Smooth muscle cell (in vitro differentiated cells): Measurements from ENCODE around the gene FCAMR. TPM values are rescaled to one million over a fixed set of nuclear protein-coding genes. Genes with fewer than 3 reads are reported as not detected.

ENCODE experiments used
- DNase-seq: peaks from one replicate; lab custom pipeline; 2025; ENCODE audit not compliant: unreplicated experiment; lab: John Stamatoyannopoulos, UW
- H2AFZ ChIP-seq: fragments of 200-600 bp; sonication (generic); 2 replicates; pipeline ENCODE4 v1.6.0; 2016; ENCODE audit warnings: antibody characterized with exemption, low read depth, mild to moderate bottlenecking
- H3F3A ChIP-seq: fragments of 200-600 bp; sonication (generic); 2 replicates; pipeline ENCODE4 v1.6.0; 2017; ENCODE audit warnings: antibody characterized with exemption, low read depth
- H3K27ac ChIP-seq: fragments of 200-600 bp; sonication (generic); 2 replicates; pipeline ENCODE4 v1.5.1; 2016; ENCODE audit warnings: low read depth, mild to moderate bottlenecking
- H3K27me3 ChIP-seq: fragments of 200-600 bp; sonication (generic); 2 replicates; pipeline ENCODE4 v1.6.1; 2016; ENCODE audit warnings: low read depth, mild to moderate bottlenecking
- H3K36me3 ChIP-seq: fragments of 200-600 bp; sonication (generic); 2 replicates; pipeline ENCODE4 v1.5.1; 2016; ENCODE audit warnings: low read depth
- H3K4me1 ChIP-seq: fragments of 200-600 bp; sonication (generic); 2 replicates; pipeline ENCODE4 v1.5.1; 2016; ENCODE audit warnings: low read depth
- H3K4me2 ChIP-seq: fragments of 200-600 bp; sonication (generic); 2 replicates; pipeline ENCODE4 v1.6.0; 2016; ENCODE audit warnings: mild to moderate bottlenecking
- H3K4me3 ChIP-seq: fragments of 200-600 bp; sonication (generic); 2 replicates; pipeline ENCODE4 v1.5.1; 2016; ENCODE audit warnings: mild to moderate bottlenecking
- H3K79me2 ChIP-seq: fragments of 200-600 bp; sonication (generic); 2 replicates; pipeline ENCODE4 v1.6.0; 2016; ENCODE audit warnings: low read depth, mild to moderate bottlenecking
- H3K9ac ChIP-seq: fragments of 200-600 bp; sonication (generic); 2 replicates; pipeline ENCODE4 v1.6.0; 2016; ENCODE audit warnings: low read depth
- H3K9me3 ChIP-seq: fragments of 200-600 bp; sonication (generic); replicated peaks from 2 replicates; pipeline ENCODE4 v1.5.1; 2016; ENCODE audit warnings: low read depth
- H4K20me1 ChIP-seq: fragments of 200-600 bp; sonication (generic); 2 replicates; pipeline ENCODE4 v1.6.0; 2016; ENCODE audit warnings: low read depth
- WGBS: methylation state at CpG from one replicate; pipeline ENCODE4 v1.1.7; 2016; ENCODE audit warnings: low lambda C conversion rate; 5-methylcytosine and 5-hydroxymethylcytosine counted together
- polyA plus RNA-seq: library from polyadenylated mRNA; unstranded; fragments of >200 nt; fragmentation: Nextera tagmentation; extraction: Ambion mirVana; gene quantifications from 2 replicates; pipeline ENCODE4 v1.2.1, GENCODE V29; 2016
- total RNA-seq: library from RNA; depleted of rRNA; stranded (reverse); fragments of >200 nt; gene quantifications from 2 replicates; pipeline ENCODE4 v1.2.3, GENCODE V29; 2014
- TF ChIP-seq, protein P1 (sequence below): fragments of 200-600 bp; sonication (generic); IDR thresholded peaks from 2 replicates; pipeline ENCODE4 v1.5.1; 2017; ENCODE audit warnings: borderline replicate concordance, mild to moderate bottlenecking, antibody characterized with exemption; ENCODE audit not compliant: insufficient read depth, poor library complexity, severe bottlenecking

The FCAMR gene
- total and polyA plus RNA-seq, 2 experiments from 2014 or later, result not detected

DNA sequence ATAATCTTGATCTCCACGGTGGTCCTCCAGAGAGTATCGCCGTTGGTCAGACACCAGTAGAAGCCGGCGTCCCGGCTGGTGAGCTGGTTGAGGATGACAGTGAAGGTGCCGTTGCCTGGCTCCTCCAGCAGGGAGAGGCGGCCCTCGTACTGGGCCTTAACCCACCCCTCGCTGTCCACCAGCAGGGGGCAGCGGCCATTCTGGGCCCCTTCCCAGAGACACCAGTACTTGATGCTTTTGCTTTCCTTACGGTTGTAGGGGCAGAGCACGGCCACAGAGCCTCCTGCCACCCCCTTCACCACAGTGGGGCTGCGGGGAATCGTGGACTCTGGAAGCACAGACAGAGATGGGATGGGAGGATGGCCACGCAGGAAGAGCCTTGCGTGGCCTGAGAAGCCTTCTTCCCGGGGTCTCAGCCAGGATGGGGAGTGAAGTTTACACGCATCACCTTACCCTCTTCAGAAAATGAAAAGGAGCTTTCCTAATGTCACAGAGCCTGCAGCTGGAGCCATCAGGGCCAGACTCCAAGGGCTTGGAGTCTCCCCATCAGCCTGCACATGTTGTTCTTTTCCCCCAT is 34.7 kb downstream of the FCAMR start:
- Histone ChIP-seq H3K27ac (no peak overlapping the region), H3K4me1 (no peaks in the 10 kb centered on the region), H3K27me3 (peaks cover 45% of the 10 kb centered on the region), H3F3A (no peaks in the 10 kb centered on the region), H2AFZ (no peak overlapping the region), H3K4me2 (no peak overlapping the region), H3K36me3 (no peaks in the 10 kb centered on the region), H3K9ac (no peak overlapping the region), H3K4me3 (no peak overlapping the region), H3K79me2 (no peaks in the 10 kb centered on the region), H4K20me1 (no peaks in the 10 kb centered on the region), H3K9me3 (no peaks in the 10 kb centered on the region)
- DNase-seq, result peak; percentile 3
- 52% methylated on average over 19 of the region's 19 CpGs for WGBS
- TF ChIP-seq, protein P1, sequence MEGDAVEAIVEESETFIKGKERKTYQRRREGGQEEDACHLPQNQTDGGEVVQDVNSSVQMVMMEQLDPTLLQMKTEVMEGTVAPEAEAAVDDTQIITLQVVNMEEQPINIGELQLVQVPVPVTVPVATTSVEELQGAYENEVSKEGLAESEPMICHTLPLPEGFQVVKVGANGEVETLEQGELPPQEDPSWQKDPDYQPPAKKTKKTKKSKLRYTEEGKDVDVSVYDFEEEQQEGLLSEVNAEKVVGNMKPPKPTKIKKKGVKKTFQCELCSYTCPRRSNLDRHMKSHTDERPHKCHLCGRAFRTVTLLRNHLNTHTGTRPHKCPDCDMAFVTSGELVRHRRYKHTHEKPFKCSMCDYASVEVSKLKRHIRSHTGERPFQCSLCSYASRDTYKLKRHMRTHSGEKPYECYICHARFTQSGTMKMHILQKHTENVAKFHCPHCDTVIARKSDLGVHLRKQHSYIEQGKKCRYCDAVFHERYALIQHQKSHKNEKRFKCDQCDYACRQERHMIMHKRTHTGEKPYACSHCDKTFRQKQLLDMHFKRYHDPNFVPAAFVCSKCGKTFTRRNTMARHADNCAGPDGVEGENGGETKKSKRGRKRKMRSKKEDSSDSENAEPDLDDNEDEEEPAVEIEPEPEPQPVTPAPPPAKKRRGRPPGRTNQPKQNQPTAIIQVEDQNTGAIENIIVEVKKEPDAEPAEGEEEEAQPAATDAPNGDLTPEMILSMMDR, result peak; percentile 51

DNA sequence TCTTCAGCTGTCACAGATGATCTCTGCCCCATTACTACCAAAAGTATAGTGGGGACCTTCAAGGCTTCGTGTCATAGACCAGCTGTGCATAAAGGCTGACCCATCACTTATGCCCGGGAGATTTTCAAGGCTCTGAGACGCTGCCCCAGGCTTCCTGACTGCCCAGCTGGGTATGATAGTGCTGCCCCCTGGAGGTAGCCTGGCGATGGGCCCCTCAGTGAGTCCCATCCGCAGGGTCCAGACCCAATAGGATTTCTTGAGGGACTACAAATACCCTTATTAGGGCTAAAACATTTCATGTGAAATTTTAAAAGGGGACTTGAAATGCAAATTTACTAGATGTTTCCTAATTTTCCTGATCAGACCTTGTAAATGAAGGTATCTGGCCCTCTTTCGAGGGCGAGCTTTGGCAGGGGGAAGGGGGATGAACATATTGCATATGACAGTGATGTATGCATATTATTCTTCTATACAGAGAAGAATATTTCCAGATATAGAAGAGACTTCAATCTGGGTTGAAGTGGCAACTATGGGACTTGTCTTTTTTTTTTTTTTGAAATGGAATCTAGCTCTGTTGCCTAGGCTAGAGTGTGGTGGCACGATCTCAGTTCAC is 36.8 kb downstream of the FCAMR start:
- DNase-seq, result no peak
- H3K27ac ChIP-seq, result no peak overlapping the region
- no peaks in the 10 kb centered on the region for H3K79me2 ChIP-seq
- 64% methylated on average over 8 of the region's 8 CpGs for WGBS
- no peaks in the 10 kb centered on the region for H3F3A ChIP-seq
- H3K36me3 ChIP-seq, result no peaks in the 10 kb centered on the region
- no peak overlapping the region for H2AFZ ChIP-seq
- H3K4me2 ChIP-seq, result no peak overlapping the region
- H3K4me1 ChIP-seq, result no peaks in the 10 kb centered on the region
- H4K20me1 ChIP-seq, result no peaks in the 10 kb centered on the region
- TF ChIP-seq, protein P1, result peak; percentile 51
- peaks cover 28% of the 10 kb centered on the region for H3K27me3 ChIP-seq
- H3K4me3 ChIP-seq, result no peak overlapping the region
- no peak overlapping the region for H3K9ac ChIP-seq
- H3K9me3 ChIP-seq, result no peaks in the 10 kb centered on the region

GRCh38 chr1:206932177-206932576 is 38.1 kb downstream of the FCAMR start:
- H3K4me2 ChIP-seq, result no peak overlapping the region
- peaks cover 16% of the 10 kb centered on the region for H3K27me3 ChIP-seq
- H4K20me1 ChIP-seq, result no peaks in the 10 kb centered on the region

More at GRCh38 chr1:206932177-206932576, 38.1 kb downstream of the FCAMR start:
- H3K9ac ChIP-seq, result no peak overlapping the region
- H3K9me3 ChIP-seq, result no peaks in the 10 kb centered on the region
- WGBS, result 59% methylated on average over 8 of the region's 8 CpGs
- TF ChIP-seq, protein P1, result no peak
- H3K4me3 ChIP-seq, result no peak overlapping the region
- H3K27ac ChIP-seq, result no peak overlapping the region
- H3K79me2 ChIP-seq, result no peaks in the 10 kb centered on the region
- H3F3A ChIP-seq, result no peaks in the 10 kb centered on the region
- no peak overlapping the region for H2AFZ ChIP-seq
- H3K4me1 ChIP-seq, result no peaks in the 10 kb centered on the region
- DNase-seq, result no peak
- H3K36me3 ChIP-seq, result no peaks in the 10 kb centered on the region
